Measurements from ENCODE around the gene DCUN1D4. TPM values are rescaled to one million over a fixed set of nuclear protein-coding genes. Genes with fewer than 3 reads are reported as not detected.

DCUN1D4 gene
- total and polyA plus RNA-seq, 2 donors from 2014 or later = 17.0 to 50.7 TPM

- FAIRE-seq = no peak
- intact Hi-C loops (cut with DNase I) = no loop called here
- H3K36me3 ChIP-seq (ENCODE audit: control insufficient read depth in 2 of 3, insufficient read depth in 3 of 3, low read length in 3 of 3) = no peaks in the 10 kb centered on the region
Observed at GRCh38 chr4:51965862-51966261, 122.9 kb downstream of the DCUN1D4 start.

More at GRCh38 chr4:51965862-51966261, 122.9 kb downstream of the DCUN1D4 start:
- Histone ChIP-seq H3K9me3 (ENCODE audit: control insufficient read depth in 2 of 3, insufficient read depth in 1 of 3, low read length in 3 of 3) (no peaks in the 10 kb centered on the region), H3K4me1 (ENCODE audit: control insufficient read depth in 2 of 3, insufficient read depth in 2 of 3, low read depth in 1 of 3, low read length in 3 of 3) (peaks cover 0 to 13% (median 3%) of the 10 kb centered on the region in 3 donors), H3K27me3 (ENCODE audit: control insufficient read depth, insufficient read depth, low read length) (no peaks in the 10 kb centered on the region), H3K27ac (ENCODE audit: low read depth in 2 of 2, low read length in 2 of 2) (no peak overlapping the region), H3K4me3 (ENCODE audit: low read length in 3 of 3) (no peak overlapping the region), H3K9ac (ENCODE audit: low read length in 3 of 3) (no peak overlapping the region)
- no peak for DNase-seq
- TF ChIP-seq, protein P1, sequence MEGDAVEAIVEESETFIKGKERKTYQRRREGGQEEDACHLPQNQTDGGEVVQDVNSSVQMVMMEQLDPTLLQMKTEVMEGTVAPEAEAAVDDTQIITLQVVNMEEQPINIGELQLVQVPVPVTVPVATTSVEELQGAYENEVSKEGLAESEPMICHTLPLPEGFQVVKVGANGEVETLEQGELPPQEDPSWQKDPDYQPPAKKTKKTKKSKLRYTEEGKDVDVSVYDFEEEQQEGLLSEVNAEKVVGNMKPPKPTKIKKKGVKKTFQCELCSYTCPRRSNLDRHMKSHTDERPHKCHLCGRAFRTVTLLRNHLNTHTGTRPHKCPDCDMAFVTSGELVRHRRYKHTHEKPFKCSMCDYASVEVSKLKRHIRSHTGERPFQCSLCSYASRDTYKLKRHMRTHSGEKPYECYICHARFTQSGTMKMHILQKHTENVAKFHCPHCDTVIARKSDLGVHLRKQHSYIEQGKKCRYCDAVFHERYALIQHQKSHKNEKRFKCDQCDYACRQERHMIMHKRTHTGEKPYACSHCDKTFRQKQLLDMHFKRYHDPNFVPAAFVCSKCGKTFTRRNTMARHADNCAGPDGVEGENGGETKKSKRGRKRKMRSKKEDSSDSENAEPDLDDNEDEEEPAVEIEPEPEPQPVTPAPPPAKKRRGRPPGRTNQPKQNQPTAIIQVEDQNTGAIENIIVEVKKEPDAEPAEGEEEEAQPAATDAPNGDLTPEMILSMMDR (IDR thresholded peaks at IDR 0.05; ENCODE audit: borderline replicate concordance, extremely low read depth, insufficient read depth) = no peak

Other genes with a start within 250 kb of the DCUN1D4 start
- 0.44 TPM for gene LRRC66, start 177.2 kb downstream of the DCUN1D4 start, total RNA-seq
- gene LRRC66, start 177.2 kb downstream of the DCUN1D4 start, polyA plus RNA-seq (ENCODE audit: insufficient read depth, low read depth, low replicate concordance) = 0.45 TPM
- gene SGCB, start 195.1 kb downstream of the DCUN1D4 start, total RNA-seq = 43.9 TPM
- gene SGCB, start 195.1 kb downstream of the DCUN1D4 start, polyA plus RNA-seq (ENCODE audit: insufficient read depth, low read depth, low replicate concordance) = 30.7 TPM
- gene SPATA18, start 208.2 kb downstream of the DCUN1D4 start, total RNA-seq = 11.6 TPM
- gene SPATA18, start 208.2 kb downstream of the DCUN1D4 start, polyA plus RNA-seq (ENCODE audit: insufficient read depth, low read depth, low replicate concordance) = 5.9 TPM